GM18861 (cell line): Measurements from ENCODE around the gene DNAJB8.

Experiments
- ATAC-seq: cut with Tn5 transposase; IDR thresholded peaks from one replicate; pipeline ENCODE4 v1.9.1; 2021; ENCODE audit not compliant: unreplicated experiment

Gene DNAJB8

GRCh38 chr3:128483657-128484403, 17.1 kb upstream of the DNAJB8 start:
- ATAC-seq: no peak

DNA sequence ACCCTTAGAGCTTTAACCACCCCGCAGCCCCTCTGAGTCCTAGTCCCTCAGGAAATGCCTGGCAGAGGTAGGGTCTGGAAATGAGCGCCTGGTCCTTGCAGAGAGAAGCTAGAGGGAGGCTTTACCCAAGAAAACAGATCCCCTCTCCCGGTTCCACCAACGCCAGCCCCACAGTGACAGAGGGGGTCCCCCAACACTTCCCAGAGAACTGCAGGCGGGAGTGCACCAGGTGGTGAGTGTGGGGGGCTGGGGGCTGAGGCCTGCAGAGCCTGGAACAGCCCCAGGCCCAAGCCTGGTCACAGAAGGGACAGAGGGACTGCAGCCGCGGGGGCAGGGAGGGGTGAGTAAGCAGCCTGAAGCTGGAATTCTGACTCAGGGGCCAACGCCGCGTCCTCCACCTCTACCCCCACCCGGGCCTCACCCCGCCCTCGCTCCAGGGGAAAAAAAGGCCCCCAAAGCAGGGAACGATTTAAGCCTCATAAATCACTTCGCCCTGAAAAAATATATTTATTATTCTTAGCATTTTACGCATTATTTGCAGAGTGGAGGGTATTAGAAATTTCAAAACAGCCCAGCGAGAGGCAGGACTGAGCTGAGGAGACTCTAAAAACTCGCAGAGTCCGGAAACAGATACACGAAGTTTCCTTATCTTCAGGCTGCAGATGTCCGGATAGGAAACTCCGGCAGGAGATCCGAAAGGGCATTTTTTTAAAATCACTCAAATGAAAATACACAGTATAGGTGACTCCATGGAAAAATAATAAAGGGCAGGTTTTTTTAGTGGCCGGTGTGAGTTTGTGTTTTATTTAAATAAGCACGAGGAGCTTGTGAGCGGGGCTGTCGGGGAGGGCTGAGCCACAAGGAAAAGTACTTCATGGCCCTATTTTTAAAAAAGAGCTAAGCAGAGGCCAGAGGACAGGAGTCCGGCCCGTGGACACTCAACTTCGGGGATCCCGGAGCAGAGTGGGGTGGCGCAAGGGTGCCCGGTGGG, 16.3 kb upstream of the DNAJB8 start:
- no peak for ATAC-seq

GRCh38 chr3:128482175-128482574, 15.5 kb upstream of the DNAJB8 start:
- no peak for ATAC-seq

- no peak for ATAC-seq
Measured at GRCh38 chr3:128481438-128481942, 14.8 kb upstream of the DNAJB8 start.

GRCh38 chr3:128480717-128481437, 14.2 kb upstream of the DNAJB8 start:
- no peak for ATAC-seq

- ATAC-seq: no peak
Measured at GRCh38 chr3:128480278-128480677, 13.6 kb upstream of the DNAJB8 start.

- ATAC-seq: no peak
Measured at GRCh38 chr3:128479558-128480086, 12.9 kb upstream of the DNAJB8 start.

DNA sequence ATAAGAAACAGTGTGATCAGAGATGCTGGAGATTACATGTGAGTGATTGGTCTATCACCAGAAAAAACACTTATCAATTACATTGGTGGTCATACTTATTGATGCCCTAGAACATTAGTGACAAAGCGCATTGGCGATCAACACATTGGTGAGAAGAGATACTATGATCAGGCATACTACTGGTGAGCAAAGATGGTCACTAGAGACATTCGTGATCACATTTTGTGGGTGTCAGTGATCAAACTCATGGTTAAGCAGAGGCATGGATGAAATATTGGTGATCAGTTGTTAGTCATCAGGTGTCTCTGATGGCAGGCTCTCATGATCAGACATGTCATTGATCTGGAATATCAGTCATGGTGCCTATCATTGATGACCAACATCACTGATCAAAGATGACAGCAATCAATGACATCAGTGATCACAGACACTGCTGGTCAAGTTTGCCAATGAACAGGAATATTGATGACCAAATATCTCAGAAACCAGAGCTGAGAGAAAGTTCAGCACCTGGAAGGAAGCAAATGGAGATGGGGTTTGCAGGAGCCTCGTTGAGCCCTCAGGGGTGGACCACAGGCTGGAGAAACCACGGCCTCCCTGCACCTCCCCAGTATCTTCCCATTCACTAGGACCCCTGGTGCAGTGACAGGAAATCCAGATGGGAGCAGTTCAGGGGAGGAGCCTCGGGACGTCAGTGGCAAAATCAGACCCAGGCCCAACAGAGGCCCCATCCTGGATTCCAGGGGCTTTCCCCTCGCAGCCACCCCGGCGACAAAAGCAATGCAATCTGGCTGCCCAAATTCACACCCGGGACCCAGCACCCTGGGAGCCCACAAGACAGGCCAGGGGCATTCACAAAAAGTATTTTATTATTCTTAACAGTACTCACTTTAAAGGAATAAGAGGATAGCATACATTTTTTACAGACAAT, 12.2 kb upstream of the DNAJB8 start:
- no peak for ATAC-seq

DNA sequence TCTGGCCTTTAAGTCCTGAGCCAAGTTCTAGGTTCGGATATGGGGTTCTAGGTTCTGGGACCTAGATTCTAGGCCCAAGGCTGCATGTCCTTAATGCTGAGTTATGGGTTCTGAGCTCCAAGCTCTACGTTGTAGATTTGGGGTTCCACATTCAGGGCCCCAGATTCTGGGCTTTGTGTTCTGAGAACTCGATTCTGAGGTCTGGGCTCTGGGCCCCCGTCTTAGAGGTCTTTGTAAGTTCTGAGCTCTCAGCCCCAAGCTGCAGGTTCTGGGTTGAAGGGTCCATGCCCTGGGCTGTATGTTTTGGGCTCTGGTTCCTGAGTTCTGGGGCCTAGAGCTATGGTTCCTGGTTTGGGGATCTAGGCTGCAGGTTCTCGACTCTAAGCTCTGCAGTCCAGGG, 10.0 kb upstream of the DNAJB8 start:
- no peak for ATAC-seq

DNA sequence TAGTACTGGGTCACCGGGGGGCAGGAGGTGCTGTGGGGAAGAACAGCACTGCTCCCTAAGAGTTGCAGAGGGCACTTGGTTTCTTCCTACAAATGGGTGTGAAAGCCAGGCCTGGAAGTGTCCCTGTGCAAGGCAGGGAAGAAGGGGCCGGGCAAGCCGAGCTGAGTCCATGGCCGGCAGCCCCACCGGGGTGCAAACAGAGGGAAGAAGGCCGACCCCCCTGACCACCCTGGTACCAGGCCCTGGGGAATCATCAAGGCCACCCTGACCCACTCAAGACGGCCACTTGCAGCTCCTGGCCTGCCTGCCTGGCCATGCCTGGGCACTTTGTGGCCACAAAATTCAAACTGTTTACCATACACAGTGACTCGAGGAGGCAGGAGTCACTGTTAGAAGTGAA, 8.7 kb upstream of the DNAJB8 start:
- ATAC-seq: no peak

DNA sequence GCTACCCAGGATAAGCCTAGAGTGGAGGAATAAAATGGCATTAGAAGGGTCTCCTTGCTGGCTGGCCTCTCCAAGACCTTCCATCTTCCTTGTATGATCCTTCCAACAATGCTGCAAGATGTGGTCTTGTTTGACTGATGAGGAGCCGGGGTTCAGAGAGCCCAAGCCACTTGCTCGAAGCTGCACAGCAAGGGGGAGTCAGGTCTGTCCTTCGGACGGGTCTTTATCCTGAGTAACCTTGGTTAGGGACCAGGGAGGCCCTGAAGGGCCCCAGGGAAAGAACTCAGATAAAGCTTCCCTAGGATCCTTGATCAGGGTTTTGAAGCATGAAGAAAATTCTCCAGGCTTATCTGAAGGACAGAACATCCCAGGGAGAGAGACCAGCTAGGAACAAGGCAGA, 7.0 kb upstream of the DNAJB8 start:
- no peak for ATAC-seq

GRCh38 chr3:128473180-128473519, 6.5 kb upstream of the DNAJB8 start:
- ATAC-seq: no peak

DNA sequence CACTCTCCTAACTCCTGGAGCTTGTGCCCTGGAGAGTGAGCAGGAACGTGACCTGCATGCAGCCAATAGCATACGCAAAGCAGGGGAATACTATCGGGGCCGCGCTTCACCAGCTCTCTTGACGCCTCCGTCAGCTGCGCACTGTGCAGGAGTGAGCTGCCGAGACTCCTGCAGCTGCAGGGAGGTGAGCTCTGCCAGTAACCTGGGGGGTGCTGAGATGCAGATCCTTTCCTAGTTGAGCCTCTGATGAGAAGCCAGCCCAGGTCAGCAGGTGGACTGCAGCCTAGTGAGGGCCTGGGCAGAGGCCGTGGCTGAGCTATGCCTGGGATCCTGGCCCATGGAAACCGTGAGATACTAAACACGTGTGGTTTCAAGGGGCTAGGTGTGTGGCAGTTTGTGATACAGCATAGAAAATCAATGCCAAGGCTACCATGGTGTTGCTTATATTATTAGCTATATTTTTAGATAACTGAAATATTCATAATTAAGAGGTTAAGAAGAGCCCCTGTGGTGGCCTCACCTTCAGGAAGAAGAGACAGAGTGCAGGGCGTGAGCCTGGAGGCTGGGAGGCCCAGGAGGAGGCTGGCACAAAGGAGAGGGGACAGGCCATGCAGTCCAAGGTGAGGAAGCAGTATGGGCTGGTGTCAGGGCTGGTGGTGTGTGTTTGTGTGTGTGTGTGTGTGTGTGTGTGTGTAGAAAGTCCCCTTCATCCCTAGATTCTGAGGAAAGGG, 5.9 kb upstream of the DNAJB8 start:
- ATAC-seq: no peak

DNA sequence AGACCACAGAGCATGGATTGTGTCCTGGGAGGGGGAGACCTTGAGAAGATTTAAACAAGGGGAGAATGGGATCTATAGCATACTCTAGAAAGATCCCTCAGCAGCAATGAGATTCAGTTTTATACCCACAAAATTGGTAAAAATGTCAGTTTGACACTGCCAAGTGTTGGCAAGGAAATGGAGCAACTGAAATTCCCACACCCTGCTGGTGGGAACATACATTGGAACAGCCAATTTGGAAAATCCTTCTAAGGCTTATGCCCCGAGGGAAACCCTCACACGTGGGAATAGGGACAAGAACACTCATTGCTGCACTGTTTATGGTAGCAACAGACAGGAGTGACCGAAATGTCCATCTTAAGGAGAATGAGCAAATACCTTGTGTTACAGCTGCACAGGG, 5.0 kb upstream of the DNAJB8 start:
- ATAC-seq: no peak

DNA sequence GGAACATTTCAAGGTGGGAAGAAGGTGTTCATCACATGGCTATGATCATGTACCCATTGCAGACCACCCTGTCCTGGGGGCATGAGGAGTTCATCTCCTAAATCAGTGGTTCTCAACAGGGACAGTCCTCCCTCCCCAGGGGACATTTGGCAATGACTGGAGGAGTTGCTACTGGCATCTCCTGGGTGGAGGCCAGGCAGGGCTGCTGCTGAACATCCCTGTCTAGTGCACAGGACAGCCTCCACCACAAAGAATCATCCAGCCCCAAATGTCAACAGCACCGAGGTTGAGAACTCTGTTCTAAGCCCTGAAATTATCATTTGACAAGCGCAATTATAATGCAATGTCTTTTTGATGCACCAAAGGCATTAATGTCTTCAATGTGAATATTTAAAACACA, 4.4 kb upstream of the DNAJB8 start:
- no peak for ATAC-seq

GRCh38 chr3:128470134-128470899, 3.6 kb upstream of the DNAJB8 start:
- ATAC-seq: no peak

DNA sequence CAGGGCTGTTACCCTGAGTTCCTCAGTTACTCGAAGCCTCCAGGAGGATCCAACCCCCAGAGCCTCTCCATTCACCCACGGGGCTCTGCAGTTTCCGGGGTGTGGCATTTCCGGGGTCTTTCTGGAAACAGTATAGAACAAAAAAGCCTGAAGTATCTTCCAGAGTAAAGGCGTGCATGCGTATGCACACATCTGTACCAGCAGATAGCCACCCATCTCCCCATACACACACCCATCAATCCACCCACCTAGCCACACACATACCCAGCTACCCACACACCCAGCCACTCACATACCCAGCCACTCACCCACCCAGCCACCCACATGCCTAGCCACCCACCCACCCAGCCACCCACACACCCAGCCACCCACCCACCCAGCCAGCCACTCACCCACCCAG, 2.9 kb upstream of the DNAJB8 start:
- no peak for ATAC-seq

DNA sequence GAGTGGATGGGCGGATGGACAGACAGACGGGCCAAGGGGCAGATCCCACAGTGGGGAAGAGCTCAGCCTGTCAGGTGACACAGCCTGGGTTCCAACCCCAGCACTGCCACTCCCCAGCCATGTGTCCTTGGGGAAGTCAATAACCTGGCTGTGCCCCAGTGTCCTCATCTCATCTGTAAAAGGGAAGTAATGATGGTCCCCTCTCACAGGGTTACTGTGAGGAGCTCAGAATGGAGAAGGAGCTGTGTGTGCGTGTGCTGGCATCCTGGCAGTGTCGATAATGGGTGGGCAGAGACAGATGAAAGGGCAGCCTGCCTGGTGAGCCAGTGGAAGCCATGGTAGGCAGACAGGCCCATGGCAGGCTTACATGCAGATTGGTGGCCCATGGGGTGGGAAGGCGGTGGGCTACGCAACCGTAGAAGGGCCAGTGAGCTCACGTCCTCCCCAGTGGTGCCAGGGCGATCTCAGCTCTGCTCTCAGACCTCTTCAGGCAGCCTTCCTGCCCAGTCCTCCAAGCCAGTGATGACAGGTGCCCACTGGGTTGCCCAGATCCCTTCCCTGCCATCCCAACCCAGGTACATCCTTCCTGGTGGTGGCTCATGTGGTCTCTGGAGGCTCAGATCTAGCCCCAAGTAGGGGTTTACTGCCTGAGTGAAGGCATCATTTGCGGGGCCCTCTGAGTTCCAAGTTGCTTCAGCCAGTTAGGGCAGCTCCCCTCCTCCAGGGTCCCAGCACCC, 2.3 kb upstream of the DNAJB8 start:
- no peak for ATAC-seq
